Mammary epithelial cell (primary cell): ENCODE data around the gene RALB.

Source experiments
- CTCF ChIP-seq, 2 donors: IDR thresholded peaks in 1 of 2; conservative IDR thresholded peaks in 1 of 2; 2 replicates each; pipeline ENCODE4 v1.5.1; 2011 to 2012; ENCODE audit warnings: inconsistent platforms in 2 of 2, low read length in 2 of 2, mild to moderate bottlenecking in 2 of 2, control low read depth in 1 of 2, low read depth in 1 of 2; ENCODE audit not compliant: insufficient read depth in 1 of 2; ENCODE audit errors: extremely low read depth in 1 of 2
- EZH2 ChIP-seq: IDR thresholded peaks from 2 replicates; pipeline ENCODE4 v1.6.1; 2012; ENCODE audit warnings: low read length, inconsistent platforms, borderline replicate concordance

DNA sequence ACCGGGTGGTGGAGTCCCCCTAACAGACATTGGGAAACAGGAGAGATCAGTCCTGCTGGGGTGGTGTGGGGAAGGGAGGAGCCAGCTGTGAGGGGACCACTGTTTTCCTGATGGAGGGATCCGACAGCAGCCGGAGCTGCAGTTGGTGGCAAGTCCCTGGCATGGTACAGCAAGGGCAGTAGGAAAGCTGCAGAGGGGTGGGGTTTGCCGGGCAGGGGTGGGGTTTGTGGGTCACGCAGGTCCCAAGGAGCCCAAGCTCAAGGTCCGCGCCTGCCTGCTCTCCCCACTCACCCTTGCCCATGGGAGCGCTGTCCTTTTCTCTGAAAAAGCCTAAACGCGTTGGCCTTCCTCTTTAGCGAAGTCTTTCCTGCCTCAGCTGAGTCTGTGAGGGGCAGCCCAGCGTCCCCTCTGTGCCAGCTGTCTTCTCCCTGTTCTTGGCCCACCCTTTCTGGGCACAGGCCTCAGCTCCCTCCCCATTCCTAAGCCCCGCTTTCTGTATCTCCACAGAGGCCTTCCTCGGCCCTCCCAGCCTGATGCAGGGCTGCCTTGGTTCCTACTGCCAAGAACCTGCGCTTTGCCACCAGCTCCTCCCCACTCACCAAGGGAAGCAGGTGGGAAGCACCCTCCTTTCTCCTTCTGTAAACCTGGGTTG is 64.0 kb downstream of the RALB start:
- no peak for TF ChIP-seq CTCF (conservative IDR thresholded peaks at IDR 0.05 in 1 of 2, IDR thresholded peaks at IDR 0.05 in 1 of 2; ENCODE audit: extremely low read depth in 1 of 2, insufficient read depth in 1 of 2, low read depth in 1 of 2, low read length in 2 of 2)
- no peak for TF ChIP-seq EZH2
